IMR-90 (cell line): Measurements from ENCODE around the gene CFAP221. TPM values are rescaled to one million over a fixed set of nuclear protein-coding genes. Genes with fewer than 3 reads are reported as not detected.

Source experiments
- ATAC-seq: fragments of 200-7000 bp; cut with Tn5 transposase; 2 replicates; pipeline ENCODE4 v1.9.1; 2020; ENCODE audit warnings: low read depth, mild to moderate bottlenecking, moderate library complexity
- BruUV-seq: library from RNA; stranded (reverse); fragments of 400-500 nt; replicated peaks from 2 replicates; lab custom pipeline; 2021; lab: Mats Ljungman, UMichigan
- CTCF ChIA-PET: fragments of 300-600 bp; formaldehyde crosslinking; extraction: SDS; loops from one replicate; lab custom pipeline; 2021; ENCODE audit warnings: antibody characterized with exemption; lab: Yijun Ruan, JAX
- POLR2A ChIA-PET: fragments of 300-600 bp; sonication (Branson Sonifier 250); formaldehyde crosslinking; loops from one replicate; lab custom pipeline; 2022; ENCODE audit warnings: antibody characterized with exemption; ENCODE audit not compliant: unreplicated experiment; lab: Charles Lee
- DNase-seq: peaks from one replicate; pipeline ENCODE4 v3.0.0; 2013
- H2AFZ ChIP-seq: replicated peaks from 2 replicates; pipeline ENCODE3; 2013; ENCODE audit warnings: low read length, mild to moderate bottlenecking; ENCODE audit not compliant: poor library complexity
- H2AK5ac ChIP-seq: 2 replicates; pipeline ENCODE4 v1.6.1; 2013; ENCODE audit warnings: low read depth, low read length, inconsistent platforms
- H2AK9ac ChIP-seq: replicated peaks from 2 replicates; pipeline ENCODE3; 2013; ENCODE audit warnings: mild to moderate bottlenecking, low read depth, low read length, moderate library complexity; ENCODE audit not compliant: poor library complexity
- H2BK120ac ChIP-seq: 2 replicates; pipeline ENCODE4 v1.6.1; 2013; ENCODE audit warnings: low read depth, low read length, inconsistent platforms
- H2BK15ac ChIP-seq: 3 replicates; pipeline ENCODE4 v1.6.1; 2013; ENCODE audit warnings: low read depth, low read length, inconsistent platforms
- H2BK20ac ChIP-seq: 2 replicates; pipeline ENCODE4 v1.6.1; 2013; ENCODE audit warnings: low read depth, mild to moderate bottlenecking, inconsistent platforms, low read length, moderate library complexity
- H2BK5ac ChIP-seq: 2 replicates; pipeline ENCODE4 v1.6.1; 2013; ENCODE audit warnings: mild to moderate bottlenecking, low read depth, low read length, inconsistent platforms; ENCODE audit not compliant: poor library complexity, severe bottlenecking
- H3K14ac ChIP-seq: replicated peaks from 2 replicates; pipeline ENCODE4 v1.6.1; 2013; ENCODE audit warnings: low read depth, low read length, inconsistent platforms
- H3K18ac ChIP-seq: 2 replicates; pipeline ENCODE4 v1.6.1; 2013; ENCODE audit warnings: low read depth, low read length, control low read depth
- H3K23ac ChIP-seq: 2 replicates; pipeline ENCODE4 v1.6.1; 2013; ENCODE audit warnings: low read depth, low read length, inconsistent platforms
- H3K27ac ChIP-seq: 2 replicates; pipeline ENCODE4 v1.5.1; 2013; ENCODE audit warnings: mild to moderate bottlenecking, control low read depth, low read length; ENCODE audit not compliant: insufficient read depth
- H3K27me3 ChIP-seq: 2 replicates; pipeline ENCODE4 v1.6.1; 2013; ENCODE audit warnings: low read length; ENCODE audit not compliant: control insufficient read depth, insufficient read depth
- H3K36me3 ChIP-seq: 2 replicates; pipeline ENCODE4 v1.6.1; 2013; ENCODE audit warnings: low read length, mixed read lengths; ENCODE audit not compliant: control insufficient read depth, insufficient read depth
- H3K4ac ChIP-seq: 2 replicates; pipeline ENCODE4 v1.6.1; 2013; ENCODE audit warnings: low read depth, low read length, inconsistent platforms
- H3K4me1 ChIP-seq: 2 replicates; pipeline ENCODE4 v1.6.1; 2013; ENCODE audit warnings: low read length, mixed read lengths; ENCODE audit not compliant: control insufficient read depth, insufficient read depth
- H3K4me2 ChIP-seq: 2 replicates; pipeline ENCODE4 v1.6.1; 2013; ENCODE audit warnings: low read depth, mild to moderate bottlenecking, control low read depth, low read length, moderate library complexity
- H3K4me3 ChIP-seq: 2 replicates; pipeline ENCODE4 v1.5.1; 2013; ENCODE audit warnings: low read depth, mild to moderate bottlenecking, control low read depth, low read length, moderate library complexity; ENCODE audit not compliant: insufficient read depth
- H3K56ac ChIP-seq: 2 replicates; pipeline ENCODE4 v1.6.1; 2013; ENCODE audit warnings: low read length, inconsistent platforms; ENCODE audit not compliant: insufficient read depth; ENCODE audit errors: extremely low read depth
- H3K79me1 ChIP-seq, 2 experiments: 2 replicates each; pipeline ENCODE4 v1.6.1; 2013; ENCODE audit warnings: low read length in 2 of 2, inconsistent platforms in 1 of 2, low read depth in 1 of 2
- H3K9ac ChIP-seq: 2 replicates; pipeline ENCODE4 v1.6.1; 2013; ENCODE audit warnings: low read depth, low read length, control low read depth
- H3K9me1 ChIP-seq: 2 replicates; pipeline ENCODE4 v1.6.1; 2013; ENCODE audit warnings: low read length, inconsistent platforms; ENCODE audit not compliant: insufficient read depth
- H3K9me3 ChIP-seq: 2 replicates; pipeline ENCODE4 v1.6.1; 2013; ENCODE audit warnings: low read length; ENCODE audit not compliant: control insufficient read depth, insufficient read depth
- H4K20me1 ChIP-seq: 2 replicates; pipeline ENCODE4 v1.6.1; 2013; ENCODE audit warnings: low read length, inconsistent platforms; ENCODE audit not compliant: insufficient read depth
- H4K5ac ChIP-seq: 2 replicates; pipeline ENCODE4 v1.6.1; 2013; ENCODE audit warnings: mild to moderate bottlenecking, low read depth, low read length, control low read depth
- H4K8ac ChIP-seq, 2 experiments: 2 replicates each; pipeline ENCODE4 v1.6.1; 2013; ENCODE audit warnings: low read depth in 2 of 2, low read length in 2 of 2, control low read depth in 1 of 2, inconsistent platforms in 1 of 2
- H4K91ac ChIP-seq: 2 replicates; pipeline ENCODE4 v1.6.1; 2013; ENCODE audit warnings: low read depth, low read length, inconsistent platforms; ENCODE audit not compliant: insufficient read depth
- BHLHE40 ChIP-seq: fragments of 150-350 bp; IDR thresholded peaks from 2 replicates; pipeline ENCODE4 v1.6.1; 2016; ENCODE audit warnings: mild to moderate bottlenecking, low read depth, low read length
- CEBPB ChIP-seq: IDR thresholded peaks from 2 replicates; pipeline ENCODE4 v1.6.1; 2012; ENCODE audit warnings: low read depth, low read length, improper control_type of control experiment
- CHD1 ChIP-seq: IDR thresholded peaks from 2 replicates; pipeline ENCODE4 v1.6.1; 2012; ENCODE audit warnings: low read depth, low read length, improper control_type of control experiment
- FOS ChIP-seq: fragments of 150-350 bp; IDR thresholded peaks from 2 replicates; pipeline ENCODE4 v1.6.1; 2016; ENCODE audit warnings: low read depth, low read length
- MAFK ChIP-seq: IDR thresholded peaks from 2 replicates; pipeline ENCODE4 v1.6.1; 2012; ENCODE audit warnings: low read depth, low read length, improper control_type of control experiment
- MAZ ChIP-seq: IDR thresholded peaks from 2 replicates; pipeline ENCODE4 v1.6.1; 2012; ENCODE audit warnings: low read depth, mild to moderate bottlenecking, low read length, improper control_type of control experiment, moderate library complexity, borderline replicate concordance
- NFE2L2 ChIP-seq: fragments of 150-350 bp; IDR thresholded peaks from 2 replicates; pipeline ENCODE4 v1.6.1; 2016; ENCODE audit warnings: low read depth, mild to moderate bottlenecking, low read length
- POLR2A ChIP-seq: IDR thresholded peaks from 2 replicates; pipeline ENCODE4 v1.6.1; 2012; ENCODE audit warnings: mild to moderate bottlenecking, low read depth, low read length
- RAD21 ChIP-seq: IDR thresholded peaks from 2 replicates; pipeline ENCODE4 v1.6.1; 2012; ENCODE audit warnings: low read length, improper control_type of control experiment
- RCOR1 ChIP-seq: IDR thresholded peaks from 2 replicates; pipeline ENCODE4 v1.6.1; 2012; ENCODE audit warnings: mild to moderate bottlenecking, low read length, improper control_type of control experiment; ENCODE audit not compliant: insufficient replicate concordance
- RFX5 ChIP-seq: IDR thresholded peaks from 2 replicates; pipeline ENCODE4 v1.8.0; 2012; ENCODE audit warnings: low read depth, mild to moderate bottlenecking, low read length, moderate library complexity
- WGBS, 2 experiments: methylation state at CpG; one replicate each; pipeline versions ENCODE4 v1.1.5 to v1.1.7; 2013; ENCODE audit warnings: missing lambda C conversion rate in 2 of 2; ENCODE audit not compliant: insufficient read length in 1 of 2; ENCODE audit errors: extremely low coverage in 2 of 2; 5-methylcytosine and 5-hydroxymethylcytosine counted together
- dilution Hi-C: fragments of 300-500 bp; cut with HindIII; formaldehyde crosslinking; loops from one replicate; pipeline ENCODE4 v1.14.3; 2018; ENCODE audit warnings: low sequenced_read_pairs; ENCODE audit not compliant: unreplicated experiment
- in situ Hi-C: fragments of 300-500 bp; cut with MboI; formaldehyde crosslinking; loops from 3 replicates; pipeline ENCODE4 v1.14.3; 2019; ENCODE audit warnings: low sequenced_read_pairs, inconsistent platforms, mixed read lengths
- intact Hi-C: fragments of 100-400 bp; cut with micrococcal nuclease; formaldehyde crosslinking; loops from 2 replicates; pipeline ENCODE4 v1.10.0; 2022
- polyA plus RNA-seq, 3 experiments: library from polyadenylated mRNA; depleted of rRNA; stranded (reverse); fragments of >200 nt; gene quantifications; 2 replicates each; pipeline ENCODE4 v1.2.3, GENCODE V29; 2012; ENCODE audit warnings: low replicate concordance in 1 of 3
- total RNA-seq: library from RNA; depleted of rRNA; stranded (reverse); fragments of >200 nt; gene quantifications from 2 replicates; pipeline ENCODE4 v1.2.3, GENCODE V29; 2012
- TF ChIP-seq, protein P1 (sequence below): fragments of 150-350 bp; IDR thresholded peaks from 2 replicates; pipeline ENCODE4 v1.6.1; 2017; ENCODE audit warnings: mild to moderate bottlenecking, antibody characterized with exemption, low read length, low read depth

The CFAP221 gene
- total and polyA plus RNA-seq, 2 of the 4 experiments (the other 2 are of a cell fraction): not detected

DNA sequence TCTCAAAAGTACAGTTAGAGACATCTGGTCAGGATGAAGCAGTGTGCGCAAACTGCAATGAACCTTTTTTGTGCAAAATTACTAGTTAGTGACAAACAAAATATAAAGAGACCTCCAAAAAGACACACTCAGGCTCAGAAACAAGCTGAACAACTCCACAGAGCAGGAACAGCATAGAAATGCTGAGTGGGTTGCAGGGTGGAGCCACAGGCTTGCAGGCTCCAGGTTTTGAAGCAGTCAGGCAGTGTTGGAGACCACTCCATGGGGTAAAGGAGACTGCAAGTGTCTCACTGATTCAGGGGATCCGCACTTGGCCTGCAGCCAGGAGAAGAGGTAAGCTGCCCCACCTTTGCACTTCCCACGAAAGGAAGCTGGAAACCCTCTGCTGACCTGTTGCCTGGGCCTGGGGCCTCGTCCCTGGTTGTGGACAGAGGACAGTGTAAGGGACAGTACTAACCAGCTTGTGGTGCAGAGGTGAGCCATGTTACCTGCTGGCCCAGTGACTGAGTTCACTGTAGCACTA lies 36.4 kb downstream of the CFAP221 start:
- no peaks in the 10 kb centered on the region for H3K9me3 ChIP-seq
- dilution Hi-C loops: no loop called here
- H2BK20ac ChIP-seq: no peak overlapping the region
- H3K79me1 ChIP-seq: no peaks in the 10 kb centered on the region
- H4K8ac ChIP-seq: no peak overlapping the region
- intact Hi-C loops: no loop called here
- BruUV-seq: no TSS peak
- no peak overlapping the region for H3K18ac ChIP-seq
- no peaks in the 10 kb centered on the region for H3K4me1 ChIP-seq
- ChIA-PET POLR2A (no interaction called here), CTCF (no interaction called here)
- no peak overlapping the region for H4K91ac ChIP-seq
- in situ Hi-C loops: no loop called here
- no peak for ATAC-seq
- no peak overlapping the region for H3K4me2 ChIP-seq
- H3K9ac ChIP-seq: no peak overlapping the region
- H2AK5ac ChIP-seq: no peak overlapping the region
- no peak overlapping the region for H3K23ac ChIP-seq
- H2BK120ac ChIP-seq: no peak overlapping the region
- H3K4me3 ChIP-seq: no peak overlapping the region
- H3K4ac ChIP-seq: no peak overlapping the region
- H2BK15ac ChIP-seq: no peak overlapping the region
- H2AK9ac ChIP-seq: no peak overlapping the region
- H3K36me3 ChIP-seq: no peaks in the 10 kb centered on the region
- no peak overlapping the region for H3K27ac ChIP-seq
- no CpG with 5 or more reads among the region's 4 CpGs for WGBS, 2 experiments
- no peaks in the 10 kb centered on the region; the same call in 1 of the 2 replicates for H3K27me3 ChIP-seq
- no peak overlapping the region for H2BK5ac ChIP-seq
- TF ChIP-seq CHD1 (no peak), BHLHE40 (no peak), MAZ (no peak), RFX5 (no peak), RAD21 (no peak), CEBPB (no peak), POLR2A (no peak), MAFK (no peak), FOS (no peak), RCOR1 (no peak), NFE2L2 (no peak)
- TF ChIP-seq, protein P1, sequence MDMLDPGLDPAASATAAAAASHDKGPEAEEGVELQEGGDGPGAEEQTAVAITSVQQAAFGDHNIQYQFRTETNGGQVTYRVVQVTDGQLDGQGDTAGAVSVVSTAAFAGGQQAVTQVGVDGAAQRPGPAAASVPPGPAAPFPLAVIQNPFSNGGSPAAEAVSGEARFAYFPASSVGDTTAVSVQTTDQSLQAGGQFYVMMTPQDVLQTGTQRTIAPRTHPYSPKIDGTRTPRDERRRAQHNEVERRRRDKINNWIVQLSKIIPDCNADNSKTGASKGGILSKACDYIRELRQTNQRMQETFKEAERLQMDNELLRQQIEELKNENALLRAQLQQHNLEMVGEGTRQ: no peak
- no peak for DNase-seq
- H4K20me1 ChIP-seq: no peaks in the 10 kb centered on the region
- no peak overlapping the region for H2AFZ ChIP-seq
- H3K9me1 ChIP-seq: no peaks in the 10 kb centered on the region
- H3K56ac ChIP-seq: no peak overlapping the region
- no peak overlapping the region for H4K5ac ChIP-seq
- H3K14ac ChIP-seq: no peak overlapping the region
